ENCODE results near the gene CALN1. TPM values are rescaled to one million over a fixed set of nuclear protein-coding genes. Genes with fewer than 3 reads are reported as not detected.

The CALN1 gene
- total and polyA plus RNA-seq, 2 experiments from 2014 or later: 7.6 to 14.5 TPM

DNA sequence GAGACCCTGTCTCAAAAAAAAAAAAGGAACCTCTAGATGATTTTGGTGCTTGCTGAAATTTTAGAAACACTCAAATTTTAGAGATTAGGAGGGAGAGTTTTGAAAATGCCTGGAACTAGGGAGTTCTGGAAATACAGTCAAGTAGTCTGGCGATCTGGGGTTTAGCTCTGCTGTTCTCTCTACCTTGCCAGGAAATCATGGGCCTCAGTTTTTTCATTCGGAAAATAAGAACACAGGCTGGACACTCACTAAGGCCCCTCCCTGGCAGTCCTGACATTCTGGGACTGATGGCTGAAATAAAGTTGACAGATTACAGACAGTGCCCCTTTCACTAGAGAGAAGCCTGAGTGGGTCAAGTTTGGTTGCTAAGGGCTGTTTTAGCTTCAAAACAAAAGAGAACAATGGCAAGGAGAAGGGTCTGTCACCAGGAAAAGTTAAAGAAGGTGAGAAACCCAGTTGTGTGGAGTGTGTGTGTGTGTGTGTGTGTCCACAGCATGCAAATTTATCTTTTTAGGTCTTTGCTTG is 25.0 kb upstream of the CALN1 start:
- Histone ChIP-seq H3K4me2 (no peak overlapping the region), H3K9me2 (ENCODE audit: insufficient read depth) (0 out of 2 replicates have a peak, but pooled peaks cover 3% of the 10 kb centered on the region), H3K36me3 (ENCODE audit: insufficient read depth) (no peaks in the 10 kb centered on the region), H2AFZ (no peak overlapping the region), H3K27me3 (ENCODE audit: insufficient read depth) (no peaks in the 10 kb centered on the region), H3K4me1 (ENCODE audit: insufficient read depth) (no peaks in the 10 kb centered on the region), H3K4me3 (no peak overlapping the region), H4K20me1 (replicated peaks; ENCODE audit: insufficient read depth) (no peaks in the 10 kb centered on the region), H3K79me2 (replicated peaks; ENCODE audit: insufficient read depth) (no peaks in the 10 kb centered on the region), H3K27ac (ENCODE audit: low read depth) (no peak overlapping the region), H3F3A (replicated peaks; ENCODE audit: low read depth) (no peaks in the 10 kb centered on the region)
- ATAC-seq (no peak), DNase-seq (ENCODE audit: low spot score) (no peak)
- no peaks in the 10 kb centered on the region for H3K36me3 Mint-ChIP-seq (ENCODE audit: low read depth)
- no peak for TF ChIP-seq POLR2AphosphoS5 (IDR thresholded peaks at IDR 0.05; ENCODE audit: low read depth)
- no peak for TF ChIP-seq CREB1 (CRISPR knock-in tag; IDR thresholded peaks at IDR 0.05; ENCODE audit: low read depth)
- TF ChIP-seq JUNB (IDR thresholded peaks at IDR 0.05; ENCODE audit: unreplicated experiment): no peak
- TF ChIP-seq, protein P1, sequence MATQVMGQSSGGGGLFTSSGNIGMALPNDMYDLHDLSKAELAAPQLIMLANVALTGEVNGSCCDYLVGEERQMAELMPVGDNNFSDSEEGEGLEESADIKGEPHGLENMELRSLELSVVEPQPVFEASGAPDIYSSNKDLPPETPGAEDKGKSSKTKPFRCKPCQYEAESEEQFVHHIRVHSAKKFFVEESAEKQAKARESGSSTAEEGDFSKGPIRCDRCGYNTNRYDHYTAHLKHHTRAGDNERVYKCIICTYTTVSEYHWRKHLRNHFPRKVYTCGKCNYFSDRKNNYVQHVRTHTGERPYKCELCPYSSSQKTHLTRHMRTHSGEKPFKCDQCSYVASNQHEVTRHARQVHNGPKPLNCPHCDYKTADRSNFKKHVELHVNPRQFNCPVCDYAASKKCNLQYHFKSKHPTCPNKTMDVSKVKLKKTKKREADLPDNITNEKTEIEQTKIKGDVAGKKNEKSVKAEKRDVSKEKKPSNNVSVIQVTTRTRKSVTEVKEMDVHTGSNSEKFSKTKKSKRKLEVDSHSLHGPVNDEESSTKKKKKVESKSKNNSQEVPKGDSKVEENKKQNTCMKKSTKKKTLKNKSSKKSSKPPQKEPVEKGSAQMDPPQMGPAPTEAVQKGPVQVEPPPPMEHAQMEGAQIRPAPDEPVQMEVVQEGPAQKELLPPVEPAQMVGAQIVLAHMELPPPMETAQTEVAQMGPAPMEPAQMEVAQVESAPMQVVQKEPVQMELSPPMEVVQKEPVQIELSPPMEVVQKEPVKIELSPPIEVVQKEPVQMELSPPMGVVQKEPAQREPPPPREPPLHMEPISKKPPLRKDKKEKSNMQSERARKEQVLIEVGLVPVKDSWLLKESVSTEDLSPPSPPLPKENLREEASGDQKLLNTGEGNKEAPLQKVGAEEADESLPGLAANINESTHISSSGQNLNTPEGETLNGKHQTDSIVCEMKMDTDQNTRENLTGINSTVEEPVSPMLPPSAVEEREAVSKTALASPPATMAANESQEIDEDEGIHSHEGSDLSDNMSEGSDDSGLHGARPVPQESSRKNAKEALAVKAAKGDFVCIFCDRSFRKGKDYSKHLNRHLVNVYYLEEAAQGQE (IDR thresholded peaks at IDR 0.05; ENCODE audit: unreplicated experiment): no peak
- no peak for TF ChIP-seq ZNF114 (CRISPR knock-in tag; IDR thresholded peaks at IDR 0.05)
- H3K27me3 Mint-ChIP-seq (ENCODE audit: insufficient read depth, low read depth, poor library complexity): peaks cover 2% of the 10 kb centered on the region
- H3K4me3 Mint-ChIP-seq: no peak overlapping the region
- no peaks in the 10 kb centered on the region; the same call in 1 of the 3 replicates for H3K9me3 Mint-ChIP-seq
- H3K27ac Mint-ChIP-seq: no peak overlapping the region
- no peaks in the 10 kb centered on the region for H3K4me1 Mint-ChIP-seq

DNA sequence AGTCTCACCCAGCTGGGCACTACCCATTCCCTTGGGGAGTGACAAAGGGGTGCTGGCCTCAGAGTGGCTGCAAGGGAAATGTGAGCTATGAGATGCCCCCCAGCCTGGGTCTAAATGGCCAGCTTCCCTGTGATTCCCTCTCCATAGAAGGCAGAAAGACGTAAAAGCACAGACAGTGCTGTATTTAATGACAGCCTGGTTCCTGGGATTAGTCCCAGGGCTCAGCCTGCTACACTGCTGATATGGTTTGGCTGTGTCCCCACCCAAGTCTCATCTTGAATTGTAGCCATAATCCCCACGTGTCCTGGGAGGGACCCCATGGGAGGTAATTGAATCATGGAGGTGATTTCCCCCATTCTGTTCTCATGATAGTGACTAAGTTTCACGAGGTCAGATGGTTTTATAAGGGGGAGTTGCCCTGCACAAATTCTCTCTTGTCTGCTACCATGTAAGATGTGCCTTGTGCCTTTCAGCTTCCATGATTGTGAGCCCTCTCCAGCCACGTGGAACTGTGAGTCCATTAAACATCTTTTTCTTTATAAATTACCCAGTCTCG is 23.9 kb upstream of the CALN1 start:
- H3K36me3 ChIP-seq (ENCODE audit: insufficient read depth): no peaks in the 10 kb centered on the region
- no peak overlapping the region for H3K4me3 Mint-ChIP-seq
- H4K20me1 ChIP-seq (replicated peaks; ENCODE audit: insufficient read depth): no peaks in the 10 kb centered on the region
- H3F3A ChIP-seq (replicated peaks; ENCODE audit: low read depth): no peaks in the 10 kb centered on the region
- H3K27me3 ChIP-seq (ENCODE audit: insufficient read depth): no peaks in the 10 kb centered on the region
- ATAC-seq (no peak), DNase-seq (ENCODE audit: low spot score) (no peak)
- no peak overlapping the region; the same call in 1 of the 2 replicates for H2AFZ ChIP-seq
- H3K4me3 ChIP-seq: no peak overlapping the region
- 0 out of 2 replicates have a peak, but pooled peaks cover 3% of the 10 kb centered on the region for H3K9me2 ChIP-seq (ENCODE audit: insufficient read depth)
- TF ChIP-seq, protein P2, sequence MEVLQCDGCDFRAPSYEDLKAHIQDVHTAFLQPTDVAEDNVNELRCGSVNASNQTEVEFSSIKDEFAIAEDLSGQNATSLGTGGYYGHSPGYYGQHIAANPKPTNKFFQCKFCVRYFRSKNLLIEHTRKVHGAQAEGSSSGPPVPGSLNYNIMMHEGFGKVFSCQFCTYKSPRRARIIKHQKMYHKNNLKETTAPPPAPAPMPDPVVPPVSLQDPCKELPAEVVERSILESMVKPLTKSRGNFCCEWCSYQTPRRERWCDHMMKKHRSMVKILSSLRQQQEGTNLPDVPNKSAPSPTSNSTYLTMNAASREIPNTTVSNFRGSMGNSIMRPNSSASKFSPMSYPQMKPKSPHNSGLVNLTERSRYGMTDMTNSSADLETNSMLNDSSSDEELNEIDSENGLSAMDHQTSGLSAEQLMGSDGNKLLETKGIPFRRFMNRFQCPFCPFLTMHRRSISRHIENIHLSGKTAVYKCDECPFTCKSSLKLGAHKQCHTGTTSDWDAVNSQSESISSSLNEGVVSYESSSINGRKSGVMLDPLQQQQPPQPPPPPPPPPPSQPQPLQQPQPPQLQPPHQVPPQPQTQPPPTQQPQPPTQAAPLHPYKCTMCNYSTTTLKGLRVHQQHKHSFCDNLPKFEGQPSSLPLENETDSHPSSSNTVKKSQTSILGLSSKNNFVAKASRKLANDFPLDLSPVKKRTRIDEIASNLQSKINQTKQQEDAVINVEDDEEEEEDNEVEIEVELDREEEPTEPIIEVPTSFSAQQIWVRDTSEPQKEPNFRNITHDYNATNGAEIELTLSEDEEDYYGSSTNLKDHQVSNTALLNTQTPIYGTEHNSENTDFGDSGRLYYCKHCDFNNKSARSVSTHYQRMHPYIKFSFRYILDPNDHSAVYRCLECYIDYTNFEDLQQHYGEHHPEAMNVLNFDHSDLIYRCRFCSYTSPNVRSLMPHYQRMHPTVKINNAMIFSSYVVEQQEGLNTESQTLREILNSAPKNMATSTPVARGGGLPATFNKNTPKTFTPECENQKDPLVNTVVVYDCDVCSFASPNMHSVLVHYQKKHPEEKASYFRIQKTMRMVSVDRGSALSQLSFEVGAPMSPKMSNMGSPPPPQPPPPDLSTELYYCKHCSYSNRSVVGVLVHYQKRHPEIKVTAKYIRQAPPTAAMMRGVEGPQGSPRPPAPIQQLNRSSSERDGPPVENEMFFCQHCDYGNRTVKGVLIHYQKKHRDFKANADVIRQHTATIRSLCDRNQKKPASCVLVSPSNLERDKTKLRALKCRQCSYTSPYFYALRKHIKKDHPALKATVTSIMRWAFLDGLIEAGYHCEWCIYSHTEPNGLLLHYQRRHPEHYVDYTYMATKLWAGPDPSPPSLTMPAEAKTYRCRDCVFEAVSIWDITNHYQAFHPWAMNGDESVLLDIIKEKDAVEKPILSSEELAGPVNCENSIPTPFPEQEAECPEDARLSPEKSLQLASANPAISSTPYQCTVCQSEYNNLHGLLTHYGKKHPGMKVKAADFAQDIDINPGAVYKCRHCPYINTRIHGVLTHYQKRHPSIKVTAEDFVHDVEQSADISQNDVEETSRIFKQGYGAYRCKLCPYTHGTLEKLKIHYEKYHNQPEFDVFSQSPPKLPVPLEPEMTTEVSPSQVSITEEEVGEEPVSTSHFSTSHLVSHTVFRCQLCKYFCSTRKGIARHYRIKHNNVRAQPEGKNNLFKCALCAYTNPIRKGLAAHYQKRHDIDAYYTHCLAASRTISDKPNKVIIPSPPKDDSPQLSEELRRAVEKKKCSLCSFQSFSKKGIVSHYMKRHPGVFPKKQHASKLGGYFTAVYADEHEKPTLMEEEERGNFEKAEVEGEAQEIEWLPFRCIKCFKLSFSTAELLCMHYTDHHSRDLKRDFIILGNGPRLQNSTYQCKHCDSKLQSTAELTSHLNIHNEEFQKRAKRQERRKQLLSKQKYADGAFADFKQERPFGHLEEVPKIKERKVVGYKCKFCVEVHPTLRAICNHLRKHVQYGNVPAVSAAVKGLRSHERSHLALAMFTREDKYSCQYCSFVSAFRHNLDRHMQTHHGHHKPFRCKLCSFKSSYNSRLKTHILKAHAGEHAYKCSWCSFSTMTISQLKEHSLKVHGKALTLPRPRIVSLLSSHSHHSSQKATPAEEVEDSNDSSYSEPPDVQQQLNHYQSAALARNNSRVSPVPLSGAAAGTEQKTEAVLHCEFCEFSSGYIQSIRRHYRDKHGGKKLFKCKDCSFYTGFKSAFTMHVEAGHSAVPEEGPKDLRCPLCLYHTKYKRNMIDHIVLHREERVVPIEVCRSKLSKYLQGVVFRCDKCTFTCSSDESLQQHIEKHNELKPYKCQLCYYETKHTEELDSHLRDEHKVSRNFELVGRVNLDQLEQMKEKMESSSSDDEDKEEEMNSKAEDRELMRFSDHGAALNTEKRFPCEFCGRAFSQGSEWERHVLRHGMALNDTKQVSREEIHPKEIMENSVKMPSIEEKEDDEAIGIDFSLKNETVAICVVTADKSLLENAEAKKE (CRISPR knock-in tag; IDR thresholded peaks at IDR 0.05): no peak
- no peak overlapping the region for H3K27ac Mint-ChIP-seq
- H3K79me2 ChIP-seq (replicated peaks; ENCODE audit: insufficient read depth): no peaks in the 10 kb centered on the region
- no peaks in the 10 kb centered on the region; the same call in 1 of the 3 replicates for H3K9me3 Mint-ChIP-seq
- H3K27ac ChIP-seq (ENCODE audit: low read depth): no peak overlapping the region
- no peaks in the 10 kb centered on the region for H3K4me1 Mint-ChIP-seq
- no peaks in the 10 kb centered on the region for H3K4me1 ChIP-seq (ENCODE audit: insufficient read depth)
- H3K27me3 Mint-ChIP-seq (ENCODE audit: insufficient read depth, low read depth, poor library complexity): peaks cover 2% of the 10 kb centered on the region
- H3K36me3 Mint-ChIP-seq (ENCODE audit: low read depth): no peaks in the 10 kb centered on the region
- H3K4me2 ChIP-seq: no peak overlapping the region

Measured in GM23338 (cell line).